HCT116 (cell line): ENCODE measurements around the gene ARHGAP45. TPM values are rescaled to one million over a fixed set of nuclear protein-coding genes. Genes with fewer than 3 reads are reported as not detected.

ENCODE experiments used
- ATAC-seq: fragments of 200-7000 bp; cut with Tn5 transposase; 2 replicates; pipeline ENCODE4 v1.9.1; 2020; ENCODE audit warnings: mild to moderate bottlenecking, moderate library complexity
- BruUV-seq: library from RNA; stranded (reverse); fragments of 400-500 nt; replicated peaks from 2 replicates; lab custom pipeline; 2021; lab: Mats Ljungman, UMichigan
- CTCF ChIA-PET: fragments of 300-600 bp; sonication (Branson Sonifier 250); formaldehyde crosslinking; loops from one replicate; lab custom pipeline; 2021; ENCODE audit warnings: antibody characterized with exemption; lab: Charles Lee
- POLR2A ChIA-PET: fragments of 300-600, 350-600 bp; sonication (Branson Sonifier 250); formaldehyde crosslinking; loops from one replicate; lab custom pipeline; 2021; ENCODE audit warnings: antibody characterized with exemption; lab: Charles Lee
- RAD21 ChIA-PET, 2 experiments: fragments of 300-600 bp; sonication (Branson Sonifier 250); formaldehyde crosslinking; loops; one replicate each; lab custom pipeline; 2023; ENCODE audit warnings: low total read pairs in 2 of 2; ENCODE audit not compliant: uncharacterized antibody in 2 of 2, unreplicated experiment in 2 of 2, low non-redundant PET in 1 of 2; lab: Charles Lee
- DNase-seq: peaks from one replicate; pipeline ENCODE4 v3.0.0-alpha.2; 2010; ENCODE audit warnings: low read depth, low spot score
- H2AFZ ChIP-seq: fragments of 200-600 bp; shearing (Covaris generic), sonication (generic); 2 replicates; pipeline ENCODE4 v1.6.1; 2017; ENCODE audit warnings: low read depth, mixed run types, mixed read lengths, antibody characterized with exemption, low read length; ENCODE audit not compliant: poor library complexity, severe bottlenecking
- H3K27ac ChIP-seq: 2 replicates; pipeline ENCODE4 v1.5.1; 2012; ENCODE audit warnings: low read depth, low read length
- H3K27me3 ChIP-seq: fragments of 200-600 bp; sonication (generic); 2 replicates; pipeline ENCODE4 v1.6.1; 2016; ENCODE audit warnings: mixed run types, low read length, mixed read lengths; ENCODE audit not compliant: insufficient read depth
- H3K36me3 ChIP-seq, 2 experiments: fragments of 200-500 bp in 1 of 2; fragments of 200-600 bp in 1 of 2; sonication (Bioruptor generic) in 1 of 2; sonication (generic) in 1 of 2; 2 replicates each; pipeline versions ENCODE4 v1.5.1 to v1.6.1; 2014 to 2016; ENCODE audit warnings: low read length in 2 of 2, inconsistent platforms in 1 of 2, mixed read lengths in 1 of 2, mixed run types in 1 of 2; ENCODE audit not compliant: insufficient read depth in 2 of 2, control insufficient read depth in 1 of 2
- H3K4me1 ChIP-seq, 2 experiments: fragments of 200-600 bp in 1 of 2; sonication (generic) in 1 of 2; 2 replicates each; pipeline versions ENCODE4 v1.5.1 to v1.6.1; 2012 to 2017; ENCODE audit warnings: low read length in 2 of 2, inconsistent platforms in 1 of 2, mild to moderate bottlenecking in 1 of 2, mixed read lengths in 1 of 2, mixed run types in 1 of 2, moderate library complexity in 1 of 2; ENCODE audit not compliant: insufficient read depth in 2 of 2, control insufficient read depth in 1 of 2
- H3K4me2 ChIP-seq: fragments of 200-600 bp; sonication (generic); 2 replicates; pipeline ENCODE4 v1.6.1; 2017; ENCODE audit warnings: mixed run types, low read length, mixed read lengths
- H3K4me3 ChIP-seq, 2 experiments: fragments of 200-600 bp in 1 of 2; sonication (generic) in 1 of 2; replicated peaks in 1 of 2; 2 replicates each; pipeline ENCODE4 v1.5.1; 2011 to 2016; ENCODE audit warnings: low read length in 2 of 2, control low read depth in 1 of 2, low read depth in 1 of 2, mild to moderate bottlenecking in 1 of 2, mixed read lengths in 1 of 2, mixed run types in 1 of 2
- H3K79me2 ChIP-seq: fragments of 200-600 bp; sonication (generic); 2 replicates; pipeline ENCODE4 v1.6.1; 2017; ENCODE audit warnings: mild to moderate bottlenecking, mixed run types, low read length, moderate library complexity, mixed read lengths; ENCODE audit not compliant: insufficient read depth
- H3K9ac ChIP-seq: fragments of 200-600 bp; sonication (generic); 2 replicates; pipeline ENCODE4 v1.6.1; 2016; ENCODE audit warnings: low read length, mixed read lengths
- H3K9me2 ChIP-seq: fragments of 200-600 bp; sonication (generic), shearing (Covaris generic); 2 replicates; pipeline ENCODE4 v1.6.1; 2017; ENCODE audit warnings: mixed run types, mild to moderate bottlenecking, moderate library complexity; ENCODE audit not compliant: insufficient read depth
- H3K9me3 ChIP-seq, 2 experiments: fragments of 200-500 bp in 1 of 2; fragments of 200-600 bp in 1 of 2; sonication (Bioruptor generic) in 1 of 2; sonication (generic) in 1 of 2; 2 replicates each; pipeline ENCODE4 v1.6.1; 2014 to 2017; ENCODE audit warnings: low read length in 2 of 2, mixed read lengths in 2 of 2, inconsistent platforms in 1 of 2, low read depth in 1 of 2, mild to moderate bottlenecking in 1 of 2, mixed run types in 1 of 2, moderate library complexity in 1 of 2; ENCODE audit not compliant: control insufficient read depth in 1 of 2, insufficient read depth in 1 of 2
- H4K20me1 ChIP-seq: fragments of 200-600 bp; sonication (generic), shearing (Covaris generic); 2 replicates; pipeline ENCODE4 v1.6.1; 2017; ENCODE audit warnings: mixed run types, mild to moderate bottlenecking, moderate library complexity; ENCODE audit not compliant: insufficient read depth
- CBX3 ChIP-seq: IDR thresholded peaks from 2 replicates; pipeline ENCODE4 v1.6.1; 2012; ENCODE audit warnings: low read depth
- EZH2 ChIP-seq: fragments of 200-600 bp; sonication (generic); IDR thresholded peaks from 2 replicates; pipeline ENCODE4 v1.6.1; 2017; ENCODE audit warnings: antibody characterized with exemption, mixed run types
- SRF ChIP-seq: IDR thresholded peaks from 2 replicates; pipeline ENCODE4 v1.6.1; 2012; ENCODE audit warnings: low read depth
- TCF7L2 ChIP-seq: IDR thresholded peaks from 2 replicates; pipeline ENCODE4 v1.7.0; 2011; ENCODE audit warnings: borderline replicate concordance, inconsistent platforms; ENCODE audit not compliant: insufficient read depth, insufficient read length; ENCODE audit errors: extremely low read depth
- YY1 ChIP-seq: IDR thresholded peaks from 2 replicates; pipeline ENCODE4 v1.6.1; 2011; ENCODE audit warnings: low read length, low read depth, moderate library complexity, mild to moderate bottlenecking; ENCODE audit not compliant: insufficient replicate concordance; ENCODE audit errors: extremely low read depth
- ZNF274 ChIP-seq: fragments of 200-500 bp; sonication (Bioruptor generic); IDR thresholded peaks from 2 replicates; pipeline ENCODE4 v1.6.1; 2014; ENCODE audit warnings: mild to moderate bottlenecking, low read depth, low read length, inconsistent platforms
- intact Hi-C: fragments of 100-400 bp; cut with micrococcal nuclease; formaldehyde crosslinking; loops from 2 replicates; pipeline ENCODE4 v1.10.0; 2022
- total RNA-seq: library from RNA; stranded (reverse); gene quantifications from one replicate; pipeline ENCODE4 v1.2.1, GENCODE V29; 2021; ENCODE audit not compliant: unreplicated experiment
- TF ChIP-seq, protein P1 (sequence below): IDR thresholded peaks from 2 replicates; pipeline ENCODE4 v1.6.1; 2012; ENCODE audit warnings: low read depth
- TF ChIP-seq, protein P2 (sequence below): IDR thresholded peaks from 2 replicates; pipeline ENCODE4 v1.6.1; 2012

ARHGAP45 gene
- total RNA-seq, 1 experiment from 2014 or later, result 30.4 TPM

DNA sequence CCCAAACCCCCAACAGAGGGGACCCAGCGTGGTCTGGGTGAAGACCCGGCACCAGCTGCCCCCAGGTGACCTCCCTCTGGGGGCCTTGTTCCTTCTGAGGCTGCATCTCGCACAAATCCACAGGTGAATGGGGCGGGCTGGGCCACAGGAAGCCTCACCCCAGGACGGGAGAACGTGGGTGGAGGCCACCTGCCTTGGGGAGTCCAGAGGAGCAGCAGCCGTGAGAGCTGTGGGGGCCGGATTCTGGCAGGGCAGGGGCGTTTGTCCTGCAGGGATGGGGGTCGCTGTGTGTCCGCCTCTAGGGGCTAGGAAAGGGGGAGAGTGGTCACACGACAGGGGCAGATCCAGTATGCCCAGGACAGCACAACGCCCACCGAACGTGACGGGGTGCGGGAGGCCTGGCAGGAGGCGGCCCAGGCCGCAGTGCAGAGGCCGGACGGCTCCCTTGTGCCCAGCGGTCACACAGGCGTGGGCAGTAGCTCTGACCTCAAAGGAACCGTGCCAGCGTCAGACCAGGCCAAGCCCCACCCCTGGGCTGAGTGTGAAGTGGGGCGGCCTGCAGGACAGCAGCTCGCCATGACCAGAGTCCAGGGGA is 21.5 kb downstream of the ARHGAP45 start (continued):
- TF ChIP-seq, protein P1, sequence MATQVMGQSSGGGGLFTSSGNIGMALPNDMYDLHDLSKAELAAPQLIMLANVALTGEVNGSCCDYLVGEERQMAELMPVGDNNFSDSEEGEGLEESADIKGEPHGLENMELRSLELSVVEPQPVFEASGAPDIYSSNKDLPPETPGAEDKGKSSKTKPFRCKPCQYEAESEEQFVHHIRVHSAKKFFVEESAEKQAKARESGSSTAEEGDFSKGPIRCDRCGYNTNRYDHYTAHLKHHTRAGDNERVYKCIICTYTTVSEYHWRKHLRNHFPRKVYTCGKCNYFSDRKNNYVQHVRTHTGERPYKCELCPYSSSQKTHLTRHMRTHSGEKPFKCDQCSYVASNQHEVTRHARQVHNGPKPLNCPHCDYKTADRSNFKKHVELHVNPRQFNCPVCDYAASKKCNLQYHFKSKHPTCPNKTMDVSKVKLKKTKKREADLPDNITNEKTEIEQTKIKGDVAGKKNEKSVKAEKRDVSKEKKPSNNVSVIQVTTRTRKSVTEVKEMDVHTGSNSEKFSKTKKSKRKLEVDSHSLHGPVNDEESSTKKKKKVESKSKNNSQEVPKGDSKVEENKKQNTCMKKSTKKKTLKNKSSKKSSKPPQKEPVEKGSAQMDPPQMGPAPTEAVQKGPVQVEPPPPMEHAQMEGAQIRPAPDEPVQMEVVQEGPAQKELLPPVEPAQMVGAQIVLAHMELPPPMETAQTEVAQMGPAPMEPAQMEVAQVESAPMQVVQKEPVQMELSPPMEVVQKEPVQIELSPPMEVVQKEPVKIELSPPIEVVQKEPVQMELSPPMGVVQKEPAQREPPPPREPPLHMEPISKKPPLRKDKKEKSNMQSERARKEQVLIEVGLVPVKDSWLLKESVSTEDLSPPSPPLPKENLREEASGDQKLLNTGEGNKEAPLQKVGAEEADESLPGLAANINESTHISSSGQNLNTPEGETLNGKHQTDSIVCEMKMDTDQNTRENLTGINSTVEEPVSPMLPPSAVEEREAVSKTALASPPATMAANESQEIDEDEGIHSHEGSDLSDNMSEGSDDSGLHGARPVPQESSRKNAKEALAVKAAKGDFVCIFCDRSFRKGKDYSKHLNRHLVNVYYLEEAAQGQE, result no peak
- no peak for TF ChIP-seq TCF7L2
- TF ChIP-seq, all 23 proteins: peak for 0

GRCh38 chr19:1089126-1089771 is 22.3 kb downstream of the ARHGAP45 start:
- BruUV-seq, result no TSS peak
- intact Hi-C loops, result no loop called here
- Histone ChIP-seq H3K9ac (no peak overlapping the region), H3K9me2 (no peaks in the 10 kb centered on the region), H3K4me3 (no peak overlapping the region), H3K36me3 (peaks cover 24 to 52% of the 10 kb centered on the region in 2 experiments; a peak in 3 of 4 replicates), H3K27me3 (no peaks in the 10 kb centered on the region), H4K20me1 (no peaks in the 10 kb centered on the region; the same call in 1 of the 2 replicates), H3K9me3 (no peaks in the 10 kb centered on the region), H3K79me2 (peaks cover 37% of the 10 kb centered on the region), H3K4me1 (peaks cover 7 to 10% of the 10 kb centered on the region in 2 experiments; a peak in 3 of 4 replicates), H3K27ac (peak overlapping the region; percentile 10; the same call in 1 of the 2 replicates), H2AFZ (no peak overlapping the region), H3K4me2 (no peak overlapping the region)
- DNase-seq (no peak), ATAC-seq (no peak)
- CTCF ChIA-PET, result no interaction called here
- POLR2A ChIA-PET, result interaction anchor here (1.1 kb wide), 1 partner anchor 25 kb away, joined by 3 read pairs; no protein-coding TSS in a partner anchor
- RAD21 ChIA-PET, result no interaction called here
- TF ChIP-seq, protein P2, sequence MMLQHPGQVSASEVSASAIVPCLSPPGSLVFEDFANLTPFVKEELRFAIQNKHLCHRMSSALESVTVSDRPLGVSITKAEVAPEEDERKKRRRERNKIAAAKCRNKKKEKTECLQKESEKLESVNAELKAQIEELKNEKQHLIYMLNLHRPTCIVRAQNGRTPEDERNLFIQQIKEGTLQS, result no peak
- TF ChIP-seq CBX3 (no peak), SRF (no peak), ZNF274 (no peak), EZH2 (no peak), YY1 (no peak)
- TF ChIP-seq, protein P1, result no peak
